HG03025 (cell line): ENCODE results near the gene CRISP2.
"Not testable (repeated sequence)": the region's sequence is repeated elsewhere in the genome, so short reads cannot be mapped to it uniquely, and the experiment has no call there.

Source experiments
- ATAC-seq: cut with Tn5 transposase; IDR thresholded peaks from one replicate; pipeline ENCODE4 v1.9.1; 2021; ENCODE audit warnings: mild to moderate bottlenecking, moderate library complexity; ENCODE audit not compliant: unreplicated experiment, low FRiP score

The CRISP2 gene, protein sequence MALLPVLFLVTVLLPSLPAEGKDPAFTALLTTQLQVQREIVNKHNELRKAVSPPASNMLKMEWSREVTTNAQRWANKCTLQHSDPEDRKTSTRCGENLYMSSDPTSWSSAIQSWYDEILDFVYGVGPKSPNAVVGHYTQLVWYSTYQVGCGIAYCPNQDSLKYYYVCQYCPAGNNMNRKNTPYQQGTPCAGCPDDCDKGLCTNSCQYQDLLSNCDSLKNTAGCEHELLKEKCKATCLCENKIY

DNA sequence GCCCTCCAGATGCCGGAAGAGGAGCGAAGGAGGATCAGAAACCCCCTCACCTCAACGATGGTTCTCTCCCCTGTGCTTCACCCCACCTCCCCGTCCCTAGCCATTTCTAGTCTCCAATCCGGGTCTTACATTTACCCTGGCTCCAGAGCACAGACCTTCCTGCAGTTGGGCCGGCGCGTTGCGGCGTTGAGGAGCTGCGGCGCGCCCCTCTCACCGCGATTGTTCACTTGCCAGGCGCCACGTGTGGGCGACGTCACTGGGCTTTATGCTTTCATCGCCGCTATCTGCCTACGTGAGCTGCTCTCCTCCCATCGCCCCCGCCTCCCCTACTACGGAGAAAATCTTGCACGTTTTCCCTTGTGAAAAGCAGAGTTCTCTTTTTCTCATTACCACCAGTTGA lies at the start of gene CRISP2:
CRISP2 (minus strand) TSS at position 198 of the 400 bp plus-strand sequence. CDS start 4,347 bp downstream, outside the sequence.
- ATAC-seq, result no peak

DNA sequence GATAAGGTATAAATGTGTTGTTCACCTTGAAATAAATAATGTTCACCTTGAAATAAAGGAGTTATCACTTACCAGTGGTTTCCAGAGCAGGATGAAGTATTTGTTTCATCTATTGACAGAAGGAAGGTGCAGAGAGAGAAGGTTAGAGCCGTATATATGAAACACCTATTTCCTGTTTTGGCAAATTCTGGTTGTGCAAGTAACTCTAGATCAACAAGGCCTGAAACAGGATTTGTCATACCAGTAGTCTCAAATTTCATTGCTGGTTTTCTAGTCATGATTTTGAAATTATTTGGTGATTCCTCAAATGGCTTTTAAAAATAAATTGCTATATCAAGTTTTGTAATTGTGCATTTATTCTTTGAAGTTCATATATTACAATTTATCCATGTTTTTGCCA lies 30.9 kb upstream of the CRISP2 start, which contains the start of gene CRISP3:
CRISP3 (minus strand) TSS at position 130 of the 400 bp plus-strand sequence; CDS start at position 109, 21 bp downstream.
- ATAC-seq, result no peak

DNA sequence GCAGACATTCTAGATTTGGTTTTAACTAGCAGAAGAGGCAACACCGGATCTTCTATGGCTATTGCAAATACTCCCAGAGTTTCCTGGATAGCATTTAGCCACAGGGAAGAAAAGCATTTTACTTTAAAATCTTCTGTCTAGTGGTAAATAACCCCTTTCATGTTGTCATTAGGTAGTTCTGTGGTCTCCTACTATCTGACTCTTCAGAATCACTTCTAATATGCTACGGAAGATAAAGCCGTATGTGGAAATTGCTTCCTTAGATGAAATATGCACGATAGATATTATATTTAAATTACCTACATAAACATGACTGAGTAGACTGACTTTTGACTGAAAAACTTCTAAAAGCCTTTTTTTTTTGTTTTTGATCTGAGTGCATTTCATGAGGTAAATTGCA lies 30.1 kb upstream of the CRISP2 start:
- no peak for ATAC-seq

DNA sequence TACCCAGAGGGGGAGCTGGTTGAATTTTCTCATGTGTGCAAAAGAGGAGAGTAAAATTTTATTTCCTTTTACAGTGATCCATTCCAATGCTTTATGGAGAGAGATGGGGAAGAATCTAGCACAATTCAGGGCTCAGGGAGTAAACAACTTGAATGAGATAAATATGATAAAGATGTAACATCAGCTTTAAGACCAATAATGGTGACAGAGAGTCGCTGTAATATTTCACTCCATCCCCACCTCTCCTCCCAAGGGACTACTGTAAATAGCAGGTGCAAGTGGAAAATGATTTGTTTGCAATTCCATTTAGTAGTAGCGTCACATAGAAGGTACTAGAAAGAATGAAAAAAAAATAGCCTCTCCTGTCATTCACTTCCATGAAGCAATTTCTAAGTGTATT lies 26.1 kb upstream of the CRISP2 start:
- no peak for ATAC-seq

DNA sequence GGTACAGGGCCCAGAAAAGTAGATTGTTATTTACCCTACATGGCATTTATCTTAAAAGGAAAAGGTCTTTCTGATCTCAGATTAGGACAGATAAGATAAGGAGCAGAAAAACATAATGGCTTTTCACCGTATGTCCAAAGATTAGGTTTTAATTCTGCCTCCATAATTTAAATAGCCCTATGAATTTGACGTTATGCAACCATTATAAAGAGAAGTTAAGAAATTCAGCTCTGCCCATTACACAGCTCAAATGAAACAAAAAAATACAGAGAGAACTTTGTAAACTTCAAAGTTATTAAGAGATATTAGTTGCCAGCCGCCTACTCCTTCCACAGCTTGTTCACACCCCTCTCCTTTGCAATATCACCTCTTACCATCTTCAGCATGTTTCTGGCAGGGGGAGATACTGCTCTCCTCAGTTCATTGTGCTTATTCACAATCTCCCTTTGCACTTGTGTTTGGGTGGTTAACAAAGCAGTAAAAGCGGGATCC lies 22.7 kb upstream of the CRISP2 start:
- ATAC-seq, result no peak

DNA sequence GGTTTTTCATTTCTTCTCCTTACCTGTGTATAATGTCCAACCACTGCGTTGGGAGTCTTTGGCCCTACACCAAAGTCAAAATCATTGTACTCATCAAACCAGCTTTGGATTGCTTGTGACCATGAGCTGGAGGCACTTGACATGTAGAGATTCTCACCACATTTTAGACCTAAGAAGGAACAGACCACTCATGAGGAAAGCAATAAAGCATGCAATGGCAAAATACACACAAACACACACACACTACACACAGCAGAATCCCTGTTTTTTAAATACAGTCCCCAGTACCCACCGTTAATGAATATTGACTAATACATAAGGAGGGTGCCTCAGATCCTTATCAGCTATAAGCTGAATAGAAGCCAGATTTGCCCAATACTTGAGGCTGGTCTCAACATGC lies 20.3 kb upstream of the CRISP2 start:
- no peak for ATAC-seq

DNA sequence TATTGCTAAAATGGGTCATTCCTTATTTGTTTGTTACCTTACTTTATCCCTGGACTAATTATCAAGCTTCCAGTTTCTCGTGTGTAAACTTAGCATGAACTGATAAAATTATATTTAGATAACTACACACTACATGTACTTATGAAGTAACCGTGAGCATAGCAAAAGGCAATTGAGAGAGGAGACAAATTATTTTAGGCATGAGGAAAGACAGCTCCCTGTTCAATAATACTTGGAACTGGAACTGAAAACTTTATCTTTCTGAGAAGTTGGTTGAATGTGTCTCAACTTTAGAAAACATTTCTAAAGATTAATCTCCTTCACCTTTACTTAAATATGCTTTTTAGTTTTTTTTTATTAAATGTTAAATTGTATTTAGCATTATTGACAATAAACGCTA lies 19.4 kb upstream of the CRISP2 start:
- ATAC-seq, result no peak

DNA sequence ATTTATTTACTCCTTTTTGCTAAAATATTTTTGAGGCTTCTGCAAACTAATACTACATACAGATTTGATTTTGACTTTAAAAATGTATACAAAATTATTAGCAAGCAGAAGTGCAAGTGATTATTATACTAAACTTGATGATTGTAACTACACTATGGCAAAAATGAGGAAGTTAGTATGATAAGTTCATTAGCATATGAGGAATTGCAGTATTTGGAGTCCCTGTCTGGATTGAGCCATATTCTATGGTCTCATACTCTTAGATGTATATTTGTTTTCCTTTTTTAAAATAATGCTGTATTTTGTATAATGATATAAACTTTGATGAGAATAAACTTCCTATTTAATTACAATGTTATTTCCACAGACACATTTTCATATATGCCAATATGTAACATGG lies 16.9 kb upstream of the CRISP2 start:
- no peak for ATAC-seq

DNA sequence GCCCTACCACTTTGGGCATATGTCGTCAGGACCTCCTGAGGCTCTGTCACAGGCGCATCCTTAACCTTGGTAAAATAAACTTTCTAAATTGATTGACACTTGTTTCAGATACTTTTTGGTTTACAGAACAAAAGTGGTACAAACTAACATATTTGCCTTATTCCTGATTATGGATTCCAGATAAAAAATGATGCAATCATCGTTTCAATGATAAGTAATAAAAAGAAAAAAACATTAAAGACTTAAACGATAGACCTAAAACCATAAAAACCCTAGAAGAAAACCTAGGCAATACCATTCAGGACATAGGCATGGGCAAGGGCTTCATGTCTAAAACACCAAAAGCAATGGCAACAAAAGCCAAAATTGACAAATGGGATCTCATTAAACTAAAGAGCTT lies 10.6 kb upstream of the CRISP2 start:
- ATAC-seq, result not testable (repeated sequence)

DNA sequence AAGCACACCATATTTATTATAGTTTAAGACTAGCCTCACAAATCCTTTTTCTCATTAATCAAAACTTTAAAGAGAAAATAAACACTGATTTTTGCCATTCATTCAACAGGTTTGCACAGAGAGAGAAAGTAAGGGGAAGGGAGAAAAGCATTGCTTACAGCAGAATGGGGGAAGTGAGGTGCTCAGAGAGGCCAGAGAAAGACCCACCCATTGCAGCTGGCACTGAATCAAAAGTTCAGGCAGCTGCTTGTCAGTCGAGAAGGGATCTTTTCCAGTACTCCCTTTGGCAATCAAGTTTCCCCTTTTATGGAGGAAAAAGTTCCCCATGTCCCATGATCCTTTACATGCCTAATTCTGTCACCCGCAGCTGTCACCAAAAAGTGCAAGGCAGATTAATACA lies 8.0 kb upstream of the CRISP2 start:
- ATAC-seq, result no peak

DNA sequence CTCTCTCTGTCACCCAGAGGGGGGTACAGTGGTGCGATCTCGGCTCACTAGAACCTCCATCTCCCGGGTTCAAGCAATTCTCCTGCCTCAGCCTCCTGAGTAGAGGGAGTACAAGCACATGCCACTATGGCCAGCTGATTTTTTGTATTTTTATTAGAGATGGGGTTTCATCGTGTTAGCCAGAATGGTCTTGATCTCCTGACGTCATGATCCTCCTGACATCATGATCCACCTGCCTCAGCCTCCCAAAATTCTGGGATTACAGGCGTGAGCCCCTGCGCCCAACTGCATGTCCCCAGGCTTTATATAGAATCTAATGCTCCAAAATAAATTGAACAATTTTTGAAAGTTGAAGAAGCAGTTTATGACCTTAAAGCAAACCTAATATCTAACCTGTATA lies 7.0 kb upstream of the CRISP2 start:
- ATAC-seq, result no peak

DNA sequence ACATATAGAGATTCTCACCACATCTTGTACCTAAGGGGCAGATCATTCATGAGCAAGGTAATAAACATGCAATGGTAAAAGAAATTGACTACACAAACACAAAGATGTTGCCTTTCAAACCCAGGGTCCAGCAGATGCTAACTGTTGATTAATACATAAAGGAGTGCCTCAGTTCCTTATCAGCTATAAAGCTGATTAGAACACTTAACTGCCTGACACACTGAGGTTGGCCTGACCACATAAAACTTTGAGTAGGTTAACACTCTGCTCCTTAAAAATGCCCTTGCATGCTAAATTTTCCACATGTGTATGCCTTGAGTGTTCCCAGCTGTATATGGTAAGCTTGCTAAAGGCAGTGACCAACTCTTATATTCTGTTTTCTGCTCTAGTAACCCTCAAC lies 14.9 kb downstream of the CRISP2 start:
- no peak for ATAC-seq

DNA sequence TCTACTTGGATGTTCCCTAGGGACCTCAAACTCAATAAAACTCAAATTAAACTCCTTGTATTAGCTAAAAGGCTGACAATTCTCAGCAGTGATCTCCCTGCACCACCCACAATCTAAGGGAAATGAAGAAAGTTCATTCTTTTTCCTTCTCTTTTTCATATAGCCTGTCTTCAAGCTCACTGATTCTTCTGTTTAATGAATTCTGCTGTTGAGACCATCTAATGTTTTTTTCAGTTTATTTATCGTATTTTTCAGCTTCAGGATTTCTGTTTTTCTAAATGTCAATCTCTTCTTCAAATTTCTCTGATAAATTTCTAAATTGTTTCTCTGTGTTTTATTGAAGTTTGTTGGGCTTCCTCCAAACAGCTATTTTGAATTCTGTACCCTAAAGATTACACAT lies 19.8 kb downstream of the CRISP2 start:
- no peak for ATAC-seq

DNA sequence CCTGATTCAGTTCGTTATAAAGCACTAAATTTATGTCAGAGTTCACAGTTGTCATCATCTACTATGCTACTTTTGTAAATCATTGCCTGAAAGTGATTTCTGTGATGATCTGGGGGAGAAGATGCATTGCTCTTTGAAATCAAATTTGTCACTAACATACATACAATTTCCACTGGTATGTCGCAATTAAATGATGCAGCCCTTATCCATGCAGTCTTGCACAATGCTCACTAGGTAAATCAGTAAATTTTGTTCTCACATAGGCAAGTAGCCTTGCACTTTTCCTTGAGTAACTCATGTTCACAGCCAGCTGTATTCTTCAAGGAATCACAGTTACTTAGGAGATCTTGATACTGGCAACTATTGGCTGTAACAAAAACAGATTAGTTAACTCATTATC lies 20.8 kb downstream of the CRISP2 start:
- no peak for ATAC-seq

DNA sequence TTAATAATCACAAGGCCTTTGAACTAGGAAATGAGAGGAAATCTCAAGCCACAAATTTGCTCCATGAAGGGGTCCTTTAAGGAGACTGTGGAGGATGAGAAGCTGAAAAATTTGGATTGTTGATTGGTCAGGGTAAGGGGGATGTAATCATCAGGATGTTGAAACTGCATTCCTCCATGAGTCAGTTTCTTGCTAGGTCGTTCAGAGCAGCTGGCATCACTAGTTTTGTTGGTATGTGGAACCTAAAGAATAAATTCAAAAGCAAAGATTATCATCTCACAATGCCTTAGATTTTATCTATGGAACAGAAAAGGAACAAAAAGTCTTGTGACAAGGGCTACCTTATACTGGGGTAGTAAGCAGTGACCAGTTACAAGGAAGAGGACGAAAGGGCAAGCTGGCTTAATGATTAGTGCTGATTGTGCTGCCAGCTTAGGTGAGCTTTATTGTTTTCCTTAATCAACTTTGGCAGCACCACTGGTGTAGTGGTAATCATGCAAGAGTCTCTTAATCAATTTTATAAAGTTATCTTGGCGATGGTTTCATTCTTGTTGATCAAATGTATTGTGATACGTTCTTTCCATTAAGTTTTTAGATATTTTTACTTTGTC lies 36.6 kb downstream of the CRISP2 start:
- ATAC-seq, result no peak

DNA sequence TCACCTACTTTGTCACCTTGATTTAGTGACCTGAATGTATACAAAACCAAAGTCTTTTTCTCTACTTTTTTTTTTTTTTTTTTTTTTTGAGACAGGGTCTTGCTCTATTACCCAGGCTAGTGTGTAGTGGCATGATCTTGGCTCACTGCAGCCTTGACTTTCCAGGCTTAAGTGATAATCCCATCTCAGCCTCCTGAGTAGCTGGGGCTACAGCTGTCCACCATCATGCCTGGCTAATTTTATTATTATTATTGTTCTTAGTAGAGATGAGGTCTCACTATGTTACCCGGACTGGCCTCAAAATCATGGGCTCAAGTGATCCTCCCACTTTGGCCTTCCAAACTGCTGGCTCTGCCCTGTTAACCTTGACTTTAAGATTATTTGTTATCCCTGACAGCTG lies 37.5 kb downstream of the CRISP2 start:
- no peak for ATAC-seq

DNA sequence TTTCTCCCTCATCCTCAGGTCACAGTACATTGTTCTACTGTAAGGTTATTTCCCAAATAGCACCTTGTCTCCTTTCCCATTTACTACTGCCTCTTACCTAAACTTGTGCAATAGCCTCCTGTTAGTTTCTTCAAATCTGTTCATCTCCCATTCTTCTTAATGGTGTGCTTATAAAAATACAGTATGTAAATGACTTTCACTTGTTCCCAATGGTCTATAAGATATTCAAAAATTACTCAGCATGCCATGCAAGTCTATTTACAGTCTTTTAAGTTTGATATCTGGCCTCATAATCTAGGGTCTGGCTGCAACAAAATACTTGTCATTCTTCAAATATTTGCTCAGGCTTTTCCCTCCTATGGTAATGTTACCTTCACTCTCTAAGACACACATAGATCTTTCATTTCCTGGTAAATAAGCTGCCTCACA lies 45.2 kb downstream of the CRISP2 start:
- no peak for ATAC-seq

DNA sequence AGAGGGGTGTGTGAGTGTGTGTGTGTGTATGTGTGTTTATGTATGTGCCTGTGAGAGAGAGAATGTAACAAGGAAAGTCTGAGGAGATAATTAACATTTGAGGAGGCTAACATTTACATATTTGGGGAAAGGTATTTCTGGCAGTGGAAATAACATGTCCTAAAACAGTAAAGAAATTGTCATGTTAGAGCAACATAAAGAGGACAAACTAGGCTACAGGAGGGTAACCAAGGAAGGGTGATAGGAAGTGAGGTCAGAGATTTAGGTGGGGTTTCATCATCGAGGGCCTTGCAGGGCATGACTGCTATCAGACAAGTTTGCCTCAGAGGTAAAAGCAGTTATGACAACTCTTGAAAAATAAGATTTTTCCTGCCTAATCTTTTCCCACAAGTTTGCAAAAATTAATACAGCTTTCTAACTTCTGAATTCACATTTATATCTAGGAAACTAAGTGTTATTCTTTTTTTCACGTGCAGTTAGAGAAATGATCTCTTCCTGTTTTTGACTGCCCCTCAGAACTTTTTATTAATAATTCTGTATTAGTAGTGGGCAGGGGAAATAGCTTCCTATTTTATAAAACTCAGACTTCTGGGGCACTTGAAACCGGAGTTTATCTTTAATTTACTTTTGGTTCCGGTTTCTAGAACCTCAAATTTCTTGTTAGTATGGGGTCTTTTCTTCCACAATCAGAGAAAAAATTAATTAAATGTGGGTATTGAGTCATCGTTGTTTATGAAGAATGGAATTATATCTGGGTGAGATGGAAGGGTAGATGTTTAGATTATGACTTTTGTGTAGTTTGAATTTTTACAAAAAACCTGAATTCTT lies 46.2 kb downstream of the CRISP2 start:
- ATAC-seq, result no peak

DNA sequence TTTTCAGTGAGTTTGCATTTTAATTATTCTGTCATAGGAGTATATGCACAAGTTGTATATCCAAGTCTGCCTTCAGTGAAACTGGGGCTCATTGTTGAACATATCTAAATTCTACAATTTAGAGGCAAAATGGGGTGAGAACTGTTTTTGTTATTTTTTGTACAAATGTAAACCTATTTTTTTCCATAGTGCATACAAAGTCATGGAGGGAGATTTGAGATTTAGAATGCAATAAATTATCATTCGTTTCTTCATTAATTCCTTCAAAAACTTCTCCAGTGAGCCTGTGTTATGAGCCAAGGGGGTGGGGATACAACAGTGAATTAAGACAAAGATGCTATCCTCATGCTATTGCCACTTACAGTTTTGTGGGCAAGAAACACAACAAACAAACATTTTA lies 46.9 kb downstream of the CRISP2 start:
- no peak for ATAC-seq

DNA sequence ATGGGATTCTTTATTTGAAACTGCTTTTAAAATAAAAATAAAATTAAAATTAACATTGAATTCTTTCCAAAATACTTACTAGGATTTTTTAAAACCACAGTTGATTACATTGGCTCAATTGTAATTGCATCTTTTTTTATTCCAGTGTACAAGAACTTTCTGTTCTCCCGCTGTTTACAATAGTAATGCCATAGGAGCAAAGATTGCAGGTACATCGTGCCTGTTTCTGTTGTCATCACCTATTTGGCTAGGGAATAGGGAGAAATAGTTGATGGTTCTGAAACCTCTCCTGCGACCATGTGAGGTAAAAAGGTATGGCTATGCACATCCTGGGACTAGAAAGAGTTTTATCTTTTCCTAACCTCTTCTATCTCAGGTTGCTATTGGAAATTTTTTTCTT lies 48.5 kb downstream of the CRISP2 start:
- no peak for ATAC-seq

DNA sequence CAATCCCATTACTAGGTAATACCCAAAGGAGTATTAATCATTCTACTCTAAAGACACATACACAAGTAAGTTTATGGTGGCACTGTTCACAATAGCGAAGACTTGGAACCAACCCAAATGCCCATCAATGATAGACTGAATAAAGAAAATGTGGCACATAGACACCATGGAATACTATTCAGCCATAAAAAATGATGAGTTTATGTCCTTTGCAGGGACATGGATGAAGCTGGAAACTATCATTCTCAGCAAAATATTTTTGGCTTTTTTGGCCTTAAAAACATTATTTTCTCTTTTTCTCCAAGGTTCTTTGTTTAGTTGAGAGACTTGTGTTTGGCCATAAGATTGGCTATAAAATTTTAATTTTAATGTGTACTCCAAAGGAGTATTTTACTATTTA lies 49.3 kb downstream of the CRISP2 start:
- ATAC-seq, result not testable (repeated sequence)
